Stimulated activated CD4-positive, alpha-beta T cell treated with anti-CD3 and anti-CD28 coated beads, Interleukin-12 subunit alpha, Interleukin-12 subunit beta, amount 100 ng/mL, for 24 hours (primary cell): ENCODE data around the gene FUT4.
"Not testable (repeated sequence)": the region's sequence is repeated elsewhere in the genome, so short reads cannot be mapped to it uniquely, and the experiment has no call there.

ENCODE experiments used
- DNase-seq, 2 experiments: peaks; one replicate each; pipeline ENCODE4 v3.0.0-alpha.2; 2020; ENCODE audit warnings: low read depth in 2 of 2

FUT4 gene

DNA sequence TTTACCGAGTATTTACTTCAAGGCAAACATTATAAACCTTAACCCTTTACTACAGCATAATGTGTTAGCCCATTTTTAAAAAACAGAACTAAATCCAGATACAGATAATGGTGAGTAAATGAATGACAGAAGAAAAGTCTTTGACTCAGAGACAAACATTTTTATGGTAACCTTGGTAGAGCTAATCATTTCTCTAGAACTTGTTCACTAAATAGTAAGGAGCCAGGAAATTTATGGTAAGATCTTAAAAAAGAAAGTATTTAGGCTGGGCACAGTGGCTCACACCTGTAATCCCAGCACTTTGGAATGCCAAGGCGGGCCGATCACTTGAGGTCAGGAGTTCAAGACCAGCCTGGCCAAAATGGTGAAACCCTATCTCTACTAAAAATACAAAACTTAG is 11.5 kb upstream of the FUT4 start:
- no peak for DNase-seq

DNA sequence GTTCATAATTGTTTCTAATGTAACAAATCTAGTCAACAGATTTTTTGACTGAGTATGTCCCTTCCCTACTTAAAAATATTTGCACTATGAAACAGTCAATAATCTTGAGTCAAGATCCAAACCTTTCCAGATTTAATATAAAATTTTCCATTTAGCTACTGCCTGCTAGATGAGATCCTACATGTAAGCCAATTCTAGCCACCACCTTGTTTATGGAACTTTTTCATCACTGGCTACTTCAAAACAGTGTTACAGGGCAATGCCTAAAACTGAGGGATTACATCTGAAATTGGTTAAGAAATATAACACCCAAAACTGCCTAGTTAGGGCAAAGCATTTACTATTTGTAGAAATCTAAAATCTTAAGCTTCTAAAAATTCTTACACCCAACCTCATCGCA is 10.5 kb upstream of the FUT4 start:
- no peak for DNase-seq

DNA sequence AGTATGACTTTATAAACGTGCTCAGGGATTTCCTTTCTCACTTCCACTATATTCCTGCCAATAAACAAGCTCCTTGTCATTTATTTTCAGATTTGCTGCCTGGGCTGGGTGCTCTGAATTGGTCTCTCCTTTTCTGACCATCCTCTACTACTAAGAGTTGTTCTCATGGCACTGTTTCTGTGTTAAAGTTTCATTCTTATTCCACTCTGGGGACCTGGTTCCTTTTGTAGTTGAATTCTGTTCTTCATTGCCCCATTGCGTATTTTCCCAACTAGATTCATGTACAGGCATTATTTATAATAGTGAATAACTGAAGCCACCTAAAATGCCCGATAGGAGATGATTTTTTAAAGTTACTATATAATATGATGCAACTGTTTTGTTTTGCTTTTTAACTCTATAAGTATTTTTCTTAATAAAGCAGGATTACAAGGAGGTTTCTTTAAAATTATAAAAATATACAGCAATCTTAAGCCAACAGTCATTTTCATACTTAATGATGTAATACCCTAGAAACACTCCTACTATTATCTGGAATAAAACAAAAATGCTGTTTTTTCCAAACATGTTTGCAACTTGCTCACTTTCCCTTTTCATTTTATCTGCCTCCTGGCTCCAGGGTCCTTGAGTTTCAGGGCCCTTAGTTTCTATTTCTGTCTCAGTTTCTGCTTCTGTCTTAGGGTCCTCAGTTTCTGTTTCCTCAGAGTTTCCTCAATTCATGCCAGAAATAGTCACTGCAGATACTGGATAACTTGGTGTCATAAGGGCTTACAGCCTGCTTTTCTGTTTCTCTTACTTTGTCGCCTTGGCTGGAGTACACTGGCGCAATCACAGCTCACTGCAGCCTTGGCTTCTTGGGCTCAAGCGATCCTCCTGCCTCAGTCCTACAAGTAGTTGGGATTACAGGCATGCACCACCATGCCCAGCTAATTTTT is 9.8 kb upstream of the FUT4 start:
- no peak for DNase-seq

DNA sequence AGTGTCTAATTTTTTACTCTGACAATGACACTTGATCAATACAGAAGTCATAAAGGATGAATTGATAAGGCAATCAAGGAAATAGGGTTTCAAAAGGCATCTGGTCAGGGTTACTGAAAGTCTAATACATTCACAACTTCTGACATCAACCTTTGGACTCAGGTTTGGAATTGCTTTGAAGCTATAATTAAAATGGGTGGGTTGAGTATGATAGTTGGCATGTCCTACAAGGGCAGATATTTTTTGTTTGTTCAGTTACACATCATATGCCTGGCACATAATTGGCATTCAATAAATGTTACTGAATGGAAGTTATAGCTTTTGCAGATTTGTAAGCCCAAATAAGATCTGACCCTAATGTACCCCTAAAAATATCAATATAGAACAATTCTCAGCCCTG is 7.3 kb upstream of the FUT4 start:
- DNase-seq: no peak

DNA sequence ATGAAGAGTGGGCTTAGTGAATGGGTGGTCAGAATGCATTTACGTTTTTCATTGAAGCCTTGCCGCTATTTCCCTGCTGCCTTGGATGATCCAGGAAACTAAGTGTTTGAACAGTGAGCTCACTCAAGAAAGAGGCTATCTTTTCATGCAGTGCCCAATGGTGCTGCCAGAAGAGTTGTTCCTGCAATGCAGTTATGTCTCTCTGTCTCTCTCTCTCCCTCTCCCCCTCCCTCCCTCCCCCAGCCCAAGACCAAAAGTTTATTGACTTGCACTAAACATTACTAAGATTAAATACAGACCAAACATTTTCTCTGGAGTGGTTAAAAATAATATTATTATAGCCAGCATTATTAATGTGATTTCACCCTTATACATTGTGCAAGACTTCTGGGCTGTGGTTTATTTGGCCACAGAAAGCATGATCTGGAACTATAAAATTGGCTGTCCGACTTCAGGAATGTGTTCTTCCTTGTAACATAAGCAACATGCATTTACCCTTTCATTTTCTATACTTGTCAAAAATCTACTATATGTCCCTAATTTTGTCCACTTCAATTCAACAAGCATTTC is 6.6 kb upstream of the FUT4 start:
- no peak for DNase-seq

DNA sequence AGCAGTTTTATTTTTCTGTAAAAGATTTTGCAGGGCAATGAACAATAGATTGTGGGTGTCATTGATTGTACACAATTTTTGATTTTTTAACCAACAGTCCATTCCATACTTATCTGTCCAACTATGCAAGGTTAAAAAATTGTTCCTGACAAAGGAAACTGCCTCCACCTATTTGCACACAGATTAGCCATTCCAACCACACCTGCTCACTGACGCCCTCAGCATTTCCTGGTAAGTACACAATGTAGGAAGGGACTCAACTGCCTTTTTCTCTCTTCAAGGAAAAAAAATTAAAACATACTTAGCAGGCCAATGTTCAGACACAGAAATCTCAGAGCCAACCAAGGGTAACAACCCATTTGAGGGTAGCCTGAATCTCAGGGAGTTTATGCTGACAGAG is 4.3 kb upstream of the FUT4 start:
- DNase-seq: no peak

DNA sequence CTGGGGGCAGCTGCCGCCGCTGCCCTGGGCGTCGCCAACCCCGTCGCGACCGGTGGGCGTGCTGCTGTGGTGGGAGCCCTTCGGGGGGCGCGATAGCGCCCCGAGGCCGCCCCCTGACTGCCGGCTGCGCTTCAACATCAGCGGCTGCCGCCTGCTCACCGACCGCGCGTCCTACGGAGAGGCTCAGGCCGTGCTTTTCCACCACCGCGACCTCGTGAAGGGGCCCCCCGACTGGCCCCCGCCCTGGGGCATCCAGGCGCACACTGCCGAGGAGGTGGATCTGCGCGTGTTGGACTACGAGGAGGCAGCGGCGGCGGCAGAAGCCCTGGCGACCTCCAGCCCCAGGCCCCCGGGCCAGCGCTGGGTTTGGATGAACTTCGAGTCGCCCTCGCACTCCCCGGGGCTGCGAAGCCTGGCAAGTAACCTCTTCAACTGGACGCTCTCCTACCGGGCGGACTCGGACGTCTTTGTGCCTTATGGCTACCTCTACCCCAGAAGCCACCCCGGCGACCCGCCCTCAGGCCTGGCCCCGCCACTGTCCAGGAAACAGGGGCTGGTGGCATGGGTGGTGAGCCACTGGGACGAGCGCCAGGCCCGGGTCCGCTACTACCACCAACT is 1.0 kb downstream of the FUT4 start:
- DNase-seq: no peak

DNA sequence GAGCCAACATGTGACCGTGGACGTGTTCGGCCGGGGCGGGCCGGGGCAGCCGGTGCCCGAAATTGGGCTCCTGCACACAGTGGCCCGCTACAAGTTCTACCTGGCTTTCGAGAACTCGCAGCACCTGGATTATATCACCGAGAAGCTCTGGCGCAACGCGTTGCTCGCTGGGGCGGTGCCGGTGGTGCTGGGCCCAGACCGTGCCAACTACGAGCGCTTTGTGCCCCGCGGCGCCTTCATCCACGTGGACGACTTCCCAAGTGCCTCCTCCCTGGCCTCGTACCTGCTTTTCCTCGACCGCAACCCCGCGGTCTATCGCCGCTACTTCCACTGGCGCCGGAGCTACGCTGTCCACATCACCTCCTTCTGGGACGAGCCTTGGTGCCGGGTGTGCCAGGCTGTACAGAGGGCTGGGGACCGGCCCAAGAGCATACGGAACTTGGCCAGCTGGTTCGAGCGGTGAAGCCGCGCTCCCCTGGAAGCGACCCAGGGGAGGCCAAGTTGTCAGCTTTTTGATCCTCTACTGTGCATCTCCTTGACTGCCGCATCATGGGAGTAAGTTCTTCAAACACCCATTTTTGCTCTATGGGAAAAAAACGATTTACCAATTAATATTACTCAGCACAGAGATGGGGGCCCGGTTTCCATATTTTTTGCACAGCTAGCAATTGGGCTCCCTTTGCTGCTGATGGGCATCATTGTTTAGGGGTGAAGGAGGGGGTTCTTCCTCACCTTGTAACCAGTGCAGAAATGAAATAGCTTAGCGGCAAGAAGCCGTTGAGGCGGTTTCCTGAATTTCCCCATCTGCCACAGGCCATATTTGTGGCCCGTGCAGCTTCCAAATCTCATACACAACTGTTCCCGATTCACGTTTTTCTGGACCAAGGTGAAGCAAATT is 1.8 kb downstream of the FUT4 start:
- DNase-seq: no peak

DNA sequence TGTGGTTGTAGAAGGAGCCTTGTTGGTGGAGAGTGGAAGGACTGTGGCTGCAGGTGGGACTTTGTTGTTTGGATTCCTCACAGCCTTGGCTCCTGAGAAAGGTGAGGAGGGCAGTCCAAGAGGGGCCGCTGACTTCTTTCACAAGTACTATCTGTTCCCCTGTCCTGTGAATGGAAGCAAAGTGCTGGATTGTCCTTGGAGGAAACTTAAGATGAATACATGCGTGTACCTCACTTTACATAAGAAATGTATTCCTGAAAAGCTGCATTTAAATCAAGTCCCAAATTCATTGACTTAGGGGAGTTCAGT is 2.4 kb downstream of the FUT4 start:
- DNase-seq: no peak

DNA sequence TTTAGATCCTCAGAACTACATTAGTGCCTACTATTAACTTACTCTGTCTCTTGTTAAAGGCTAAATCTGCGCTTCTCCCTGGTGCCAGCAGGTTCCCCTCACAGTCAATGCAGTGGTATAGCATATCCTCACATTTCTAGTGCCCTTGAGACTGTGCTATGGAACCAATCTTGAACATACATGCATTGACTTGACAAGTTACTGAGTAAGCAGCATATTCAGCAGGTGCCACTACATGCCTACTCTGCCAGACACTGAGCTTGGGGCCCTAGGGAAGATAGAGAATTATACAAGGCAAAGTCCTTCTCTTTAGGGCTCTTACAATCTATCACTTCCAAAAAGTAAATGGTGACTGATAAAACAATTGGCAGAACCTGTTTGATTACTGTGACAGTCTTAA is 3.2 kb downstream of the FUT4 start:
- DNase-seq: no peak

DNA sequence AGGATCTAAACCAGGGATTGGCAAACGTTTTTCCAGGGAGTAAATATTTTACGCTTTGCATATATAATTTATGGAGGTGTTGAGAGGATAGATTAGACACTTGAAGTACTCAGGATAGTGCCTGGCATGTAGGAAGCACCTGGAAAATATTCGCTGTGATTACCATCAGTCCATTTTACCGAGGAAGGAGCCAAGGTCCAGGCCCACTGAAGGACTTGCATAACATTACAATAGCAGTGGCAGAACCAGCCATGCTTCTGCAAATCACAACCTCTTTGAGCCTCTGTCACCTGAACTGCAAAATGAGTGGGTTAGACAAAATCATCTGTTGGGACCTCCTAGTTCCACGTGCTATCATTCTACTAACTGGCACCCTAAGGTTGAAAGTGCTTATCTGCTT is 5.4 kb downstream of the FUT4 start:
- DNase-seq: no peak

DNA sequence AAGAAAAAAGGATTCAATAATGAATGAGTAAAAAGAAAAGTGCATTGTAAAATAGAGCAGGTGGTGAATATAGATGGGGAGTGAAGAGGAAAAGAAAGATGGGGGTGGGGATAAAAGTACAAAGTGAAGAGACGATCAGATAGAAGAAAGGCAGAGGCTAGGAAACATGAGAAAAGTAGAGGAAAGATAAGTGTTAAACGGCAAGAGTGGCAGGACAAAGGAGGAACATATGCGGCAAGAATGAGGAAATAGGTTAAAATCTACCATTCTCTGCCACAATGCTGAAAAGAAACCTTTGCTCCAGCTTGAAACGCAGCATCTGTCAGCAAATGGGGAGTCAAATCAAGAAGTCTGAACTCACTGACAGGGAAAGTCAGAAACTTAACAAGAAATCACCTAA is 6.8 kb downstream of the FUT4 start:
- no peak for DNase-seq

DNA sequence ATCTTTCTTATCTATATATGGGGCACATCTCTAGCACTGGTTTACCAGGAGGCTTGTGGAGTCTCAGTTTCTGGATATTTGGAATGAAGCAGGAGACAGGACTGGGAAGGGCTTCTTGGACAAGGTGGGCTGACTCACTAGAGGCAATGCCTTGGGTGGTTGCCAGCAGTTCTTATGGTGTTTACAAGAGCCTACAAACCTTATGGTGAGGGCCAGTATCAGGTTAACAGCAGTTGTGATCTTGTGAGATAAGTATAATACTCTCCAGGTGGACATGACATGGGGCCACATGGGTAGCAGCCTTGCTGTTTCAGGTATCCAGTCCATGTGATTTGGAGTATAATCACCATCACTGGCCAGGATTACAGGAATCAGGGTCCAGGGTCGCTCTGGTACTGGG is 10.2 kb downstream of the FUT4 start:
- no peak for DNase-seq

DNA sequence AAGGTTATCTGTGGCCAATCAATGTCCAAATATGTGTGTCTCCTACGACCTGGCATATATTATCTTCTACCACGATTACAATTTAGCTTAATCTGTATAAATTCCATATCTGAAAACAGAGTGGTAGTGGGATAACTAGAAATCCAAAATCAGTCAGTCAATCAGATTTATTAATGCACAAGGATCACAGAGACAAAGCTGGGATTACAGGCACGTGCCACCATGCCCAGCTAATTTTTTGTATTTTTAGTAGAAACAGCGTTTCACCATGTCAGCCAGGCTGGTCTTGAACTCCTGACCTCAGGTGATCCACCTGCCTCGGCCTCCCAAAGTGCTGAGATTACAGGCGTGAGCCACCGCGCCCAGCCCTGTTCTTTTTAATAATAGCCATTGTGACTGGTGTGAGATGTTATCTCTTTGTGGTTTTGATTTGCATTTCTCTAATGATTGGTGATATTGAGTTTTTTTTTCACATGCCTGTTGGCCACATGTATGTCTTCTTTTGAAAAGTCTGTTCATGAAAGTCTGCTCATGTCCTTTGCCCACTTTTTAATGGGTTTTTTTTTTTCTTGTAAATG is 12.1 kb downstream of the FUT4 start:
- not testable (repeated sequence) for DNase-seq

DNA sequence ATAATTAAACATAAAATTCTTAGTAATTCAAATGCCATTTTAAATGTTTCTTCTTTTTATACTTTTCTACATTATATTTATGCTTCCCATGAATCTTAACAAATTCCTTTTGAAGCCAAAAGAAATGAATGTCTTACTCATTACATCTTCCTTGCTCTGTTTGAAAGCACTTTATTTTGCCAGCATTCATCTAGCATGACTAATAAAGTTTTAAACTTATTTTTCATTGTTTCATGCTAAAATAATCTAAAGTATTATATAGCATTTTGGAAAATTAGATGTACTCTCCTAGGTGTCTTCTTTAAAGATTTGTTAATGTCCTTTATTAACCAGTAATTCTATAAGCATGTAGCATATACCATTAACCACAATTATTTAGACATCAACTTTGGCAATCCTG is 13.7 kb downstream of the FUT4 start:
- no peak for DNase-seq

DNA sequence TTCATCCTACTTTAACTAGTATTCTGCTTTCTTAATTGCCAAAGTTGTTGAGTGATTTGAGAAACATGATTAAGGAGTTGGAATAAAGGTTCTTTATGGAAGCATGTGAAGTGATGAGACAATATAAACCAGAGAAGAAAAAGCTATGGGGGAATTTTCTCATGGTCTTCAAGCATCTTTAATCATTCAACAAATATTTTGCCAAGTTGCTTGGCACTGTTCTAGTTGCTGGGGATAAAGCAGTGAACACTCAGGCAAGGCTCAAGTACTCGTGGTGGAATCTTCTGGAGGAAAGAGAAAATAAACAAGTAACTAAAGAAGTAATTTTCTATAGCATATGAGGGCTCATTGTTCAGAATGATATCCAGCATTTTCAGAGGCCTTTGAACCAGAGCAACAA is 14.3 kb downstream of the FUT4 start:
- DNase-seq: no peak

DNA sequence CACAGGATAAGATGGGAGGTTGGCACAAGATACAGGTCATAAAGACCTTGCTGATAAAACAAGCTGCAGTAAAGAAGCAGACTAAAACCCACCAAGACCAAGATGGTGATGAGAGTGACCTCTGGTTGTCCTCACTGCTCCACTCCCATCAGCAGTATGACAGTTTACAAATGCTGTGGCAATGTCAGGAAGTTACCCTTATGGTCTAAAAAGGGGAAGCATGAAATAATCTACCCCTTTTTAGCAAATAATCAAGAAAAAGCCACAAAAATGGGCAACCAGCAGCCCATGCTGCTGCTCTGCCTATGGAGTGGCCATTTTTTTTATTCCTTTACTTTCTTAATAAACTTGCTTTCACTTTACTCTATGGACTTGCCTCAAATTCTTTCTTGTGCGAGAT is 14.7 kb downstream of the FUT4 start:
- no peak for DNase-seq

DNA sequence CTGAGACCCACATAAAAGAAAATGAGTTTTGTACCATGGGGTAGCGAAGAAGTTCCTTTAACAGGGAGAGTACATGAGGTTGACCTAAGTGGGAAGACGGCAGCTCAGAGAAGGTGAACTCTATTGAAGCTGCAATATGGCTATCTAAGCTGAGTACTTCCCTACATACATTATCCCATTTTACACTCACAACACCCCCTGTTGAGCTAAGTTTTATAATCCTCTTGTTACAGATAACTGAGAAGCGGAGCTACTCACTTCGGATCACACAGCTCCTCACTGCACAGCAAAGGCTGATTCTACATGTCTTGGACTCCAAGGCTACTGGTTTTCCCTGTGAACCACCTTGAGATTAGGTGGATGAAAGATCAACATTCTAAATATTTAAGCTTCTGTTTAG is 15.2 kb downstream of the FUT4 start:
- DNase-seq: no peak

DNA sequence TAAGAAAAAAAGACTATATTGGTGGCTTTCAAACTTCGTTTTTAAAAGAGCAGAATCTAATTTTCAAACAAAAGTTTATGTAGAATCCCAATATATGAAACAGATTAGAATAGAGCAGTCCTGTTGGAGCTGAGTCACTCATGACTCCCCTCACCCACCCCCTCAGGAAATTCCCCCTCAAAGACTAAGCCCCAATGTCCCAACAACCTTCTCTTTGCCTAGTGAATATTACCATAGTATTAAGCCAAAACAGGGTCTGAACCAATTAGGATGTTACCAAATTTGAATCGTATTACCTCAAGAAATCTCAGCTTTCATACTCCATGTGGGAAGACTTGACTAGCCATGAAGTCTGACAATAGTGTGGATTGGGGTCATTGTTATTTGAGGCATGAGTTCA is 15.6 kb downstream of the FUT4 start:
- no peak for DNase-seq

DNA sequence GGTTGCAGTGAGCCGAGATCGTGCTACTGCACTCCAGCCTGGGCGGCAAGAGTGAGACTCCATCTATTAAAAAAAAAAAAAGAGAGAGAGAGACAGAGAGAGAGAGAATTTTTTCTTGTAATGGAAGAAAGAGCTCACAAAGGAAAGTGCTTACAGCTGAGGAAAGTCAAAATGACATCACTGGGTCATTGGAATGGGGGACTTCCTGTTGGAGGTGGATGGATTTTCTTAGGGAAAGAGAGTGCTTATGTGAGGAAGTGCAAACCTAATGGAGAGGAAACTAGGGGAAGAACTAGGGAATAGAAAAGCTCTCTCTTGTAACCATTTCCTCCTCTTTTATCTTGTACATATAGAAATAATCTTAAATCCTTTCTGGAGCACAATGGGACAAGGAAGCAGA is 17.1 kb downstream of the FUT4 start:
- no peak for DNase-seq

DNA sequence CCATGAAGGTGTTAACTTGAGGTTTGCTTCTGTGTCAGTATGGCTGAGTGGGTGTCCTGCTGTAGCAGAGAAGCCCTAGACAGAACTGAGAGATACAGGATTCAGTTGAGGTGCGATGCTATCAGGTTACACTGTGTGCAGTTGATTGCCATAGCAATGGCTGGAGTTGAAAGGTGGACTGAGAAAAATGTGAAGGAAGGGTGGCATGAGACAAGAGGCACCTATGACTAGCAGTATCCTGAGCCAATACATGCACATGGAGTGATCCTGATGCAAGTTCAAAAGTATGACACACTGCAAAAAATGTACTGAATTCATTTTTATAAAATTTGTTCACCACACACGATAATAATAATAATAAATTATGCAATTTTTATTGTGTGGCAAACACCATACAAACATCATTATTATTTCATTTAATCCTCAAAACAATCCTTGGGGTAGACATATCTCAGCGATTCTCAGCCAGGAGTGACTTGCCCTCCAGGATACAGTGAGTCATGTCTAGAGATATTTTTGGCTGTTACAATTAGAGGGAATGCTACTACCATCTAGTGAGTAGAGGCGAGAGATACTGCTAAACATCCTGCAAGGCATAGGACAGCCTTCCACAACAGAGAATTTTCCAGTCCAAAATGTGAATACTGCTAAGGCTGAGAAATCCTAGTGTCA is 19.6 kb downstream of the FUT4 start:
- no peak for DNase-seq
